Glutamatergic neuron (in vitro differentiated cells): ENCODE data around the gene BRF1. TPM values are rescaled to one million over a fixed set of nuclear protein-coding genes. Genes with fewer than 3 reads are reported as not detected.

Source experiments
- DNase-seq: peaks from one replicate; pipeline ENCODE4 v3.0.0; 2022
- H3K27ac Mint-ChIP-seq: one replicate; pipeline ENCODE4 v1.8.0; 2020; ENCODE audit warnings: mild to moderate bottlenecking, mixed read lengths, inconsistent platforms; ENCODE audit not compliant: unreplicated experiment
- H3K27me3 Mint-ChIP-seq: one replicate; pipeline ENCODE4 v1.8.0; 2020; ENCODE audit warnings: mild to moderate bottlenecking, moderate library complexity, mixed read lengths, inconsistent platforms; ENCODE audit not compliant: unreplicated experiment
- H3K36me3 Mint-ChIP-seq: one replicate; pipeline ENCODE4 v1.8.0; 2020; ENCODE audit warnings: mild to moderate bottlenecking, mixed read lengths, inconsistent platforms; ENCODE audit not compliant: unreplicated experiment
- H3K4me1 Mint-ChIP-seq: one replicate; pipeline ENCODE4 v1.8.0; 2020; ENCODE audit warnings: mild to moderate bottlenecking, low read depth, mixed read lengths, inconsistent platforms; ENCODE audit not compliant: unreplicated experiment
- H3K4me3 Mint-ChIP-seq: one replicate; pipeline ENCODE4 v1.8.0; 2020; ENCODE audit warnings: mild to moderate bottlenecking, mixed read lengths, inconsistent platforms; ENCODE audit not compliant: unreplicated experiment
- H3K9me3 Mint-ChIP-seq: one replicate; pipeline ENCODE4 v1.8.0; 2020; ENCODE audit warnings: mild to moderate bottlenecking, moderate library complexity, mixed read lengths, inconsistent platforms; ENCODE audit not compliant: unreplicated experiment
- total RNA-seq: library from RNA; stranded (reverse); fragmentation: NEBNext Ultra II Directional; extraction: Animal tissue kit (Norgen Biotek cat#: 25700); gene quantifications from one replicate; pipeline ENCODE4 v1.2.1, GENCODE V29; 2021; ENCODE audit not compliant: unreplicated experiment
- TF ChIP-seq, protein P1 (sequence below): fragments of 200-600 bp; sonication (generic); IDR thresholded peaks from one replicate; pipeline ENCODE4 v1.5.0; 2021; ENCODE audit not compliant: partially characterized antibody, unreplicated experiment

Gene BRF1
- total RNA-seq, 1 donor from 2014 or later, result 54.6 TPM

DNA sequence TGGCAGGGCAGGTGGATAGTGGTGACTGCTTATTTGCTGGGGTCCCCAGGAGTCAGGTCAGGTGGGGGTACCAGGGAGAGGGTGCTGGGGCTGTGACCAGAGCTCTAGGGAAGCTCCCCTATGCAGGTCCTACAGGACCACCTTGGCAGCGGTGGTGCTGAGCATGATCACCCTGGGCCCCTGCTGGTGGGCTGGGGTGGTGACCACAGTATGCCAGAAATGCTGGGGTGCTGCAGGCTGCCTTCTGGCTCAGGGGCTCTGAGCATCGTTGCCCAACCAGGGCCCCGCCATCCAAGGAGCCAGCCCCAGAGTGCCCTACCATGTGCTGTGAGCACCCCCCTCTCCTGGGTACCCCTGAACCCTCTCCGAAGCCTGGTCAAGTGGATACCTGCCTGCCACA is 102.2 kb downstream of the BRF1 start:
- TF ChIP-seq, protein P1, sequence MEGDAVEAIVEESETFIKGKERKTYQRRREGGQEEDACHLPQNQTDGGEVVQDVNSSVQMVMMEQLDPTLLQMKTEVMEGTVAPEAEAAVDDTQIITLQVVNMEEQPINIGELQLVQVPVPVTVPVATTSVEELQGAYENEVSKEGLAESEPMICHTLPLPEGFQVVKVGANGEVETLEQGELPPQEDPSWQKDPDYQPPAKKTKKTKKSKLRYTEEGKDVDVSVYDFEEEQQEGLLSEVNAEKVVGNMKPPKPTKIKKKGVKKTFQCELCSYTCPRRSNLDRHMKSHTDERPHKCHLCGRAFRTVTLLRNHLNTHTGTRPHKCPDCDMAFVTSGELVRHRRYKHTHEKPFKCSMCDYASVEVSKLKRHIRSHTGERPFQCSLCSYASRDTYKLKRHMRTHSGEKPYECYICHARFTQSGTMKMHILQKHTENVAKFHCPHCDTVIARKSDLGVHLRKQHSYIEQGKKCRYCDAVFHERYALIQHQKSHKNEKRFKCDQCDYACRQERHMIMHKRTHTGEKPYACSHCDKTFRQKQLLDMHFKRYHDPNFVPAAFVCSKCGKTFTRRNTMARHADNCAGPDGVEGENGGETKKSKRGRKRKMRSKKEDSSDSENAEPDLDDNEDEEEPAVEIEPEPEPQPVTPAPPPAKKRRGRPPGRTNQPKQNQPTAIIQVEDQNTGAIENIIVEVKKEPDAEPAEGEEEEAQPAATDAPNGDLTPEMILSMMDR, result peak; percentile 36
- no peak overlapping the region for H3K4me3 Mint-ChIP-seq
- no peaks in the 10 kb centered on the region for H3K36me3 Mint-ChIP-seq
- no peak for DNase-seq
- peaks cover 3% of the 10 kb centered on the region for H3K4me1 Mint-ChIP-seq
- H3K27ac Mint-ChIP-seq, result no peak overlapping the region
- peaks cover 28% of the 10 kb centered on the region for H3K27me3 Mint-ChIP-seq
- peaks cover 10% of the 10 kb centered on the region for H3K9me3 Mint-ChIP-seq

DNA sequence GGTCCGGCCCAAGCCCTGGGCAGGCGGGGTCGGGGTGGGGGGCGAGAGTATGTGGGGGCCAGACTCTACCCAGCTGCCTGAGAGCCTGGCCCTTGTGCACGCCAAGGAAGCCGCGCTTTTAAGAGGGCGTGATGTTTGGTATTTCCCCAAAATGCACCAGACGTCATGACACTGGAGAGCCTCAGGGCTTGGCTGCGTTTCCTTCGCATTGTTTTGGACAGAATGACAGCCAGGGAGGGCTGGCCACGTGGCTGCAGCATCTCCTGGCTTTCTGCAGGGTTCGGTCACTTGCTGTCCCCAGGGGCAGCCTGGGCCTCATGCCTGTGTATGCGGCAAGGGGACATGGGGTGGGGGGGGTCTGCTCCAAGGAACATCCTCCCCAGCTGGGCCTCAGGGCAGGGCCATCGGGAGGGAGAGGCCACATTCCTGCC is 103.6 kb downstream of the BRF1 start:
- Mint-ChIP-seq H3K4me1 (peaks cover 3% of the 10 kb centered on the region), H3K36me3 (no peaks in the 10 kb centered on the region), H3K27ac (no peak overlapping the region), H3K27me3 (peaks cover 21% of the 10 kb centered on the region), H3K4me3 (no peak overlapping the region), H3K9me3 (peaks cover 10% of the 10 kb centered on the region)
- DNase-seq, result no peak
- TF ChIP-seq, protein P1, result no peak

DNA sequence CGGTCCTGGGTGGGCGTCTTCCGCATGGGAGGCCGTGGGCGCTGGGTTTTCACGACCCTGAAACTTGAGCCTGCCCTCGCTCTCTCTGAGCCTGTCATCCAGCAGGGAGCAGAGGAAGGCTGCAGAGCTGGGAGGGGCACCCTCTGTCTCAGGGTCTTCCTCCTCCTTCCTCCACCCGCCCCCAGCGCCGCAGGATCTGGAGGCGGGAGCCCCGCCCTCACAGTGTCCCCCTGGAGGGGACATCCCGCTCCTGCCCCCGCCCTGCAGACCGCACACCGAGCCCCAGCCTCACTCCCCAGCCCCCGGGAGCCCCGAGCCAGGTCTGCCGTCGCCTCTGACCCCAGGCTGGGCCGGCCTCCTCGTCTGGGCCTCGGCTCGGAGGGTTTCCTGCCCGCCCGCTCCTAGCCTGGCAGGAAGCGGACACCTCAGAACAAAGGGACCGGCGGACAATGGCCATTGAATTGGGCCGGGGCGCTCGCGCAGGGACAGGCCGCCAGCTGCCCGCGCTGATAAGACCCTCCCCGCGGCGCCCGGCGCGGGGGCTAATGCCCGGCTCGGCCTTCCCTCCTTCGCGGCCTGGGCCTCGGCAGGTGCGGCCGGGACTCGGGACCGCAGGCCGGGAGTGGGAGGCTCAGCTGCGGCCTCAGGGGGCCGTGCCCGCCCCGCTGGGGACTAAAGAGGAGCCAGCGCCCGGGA is 104.4 kb downstream of the BRF1 start:
- DNase-seq, result peak; percentile 53
- peaks cover 3% of the 10 kb centered on the region for H3K4me1 Mint-ChIP-seq
- H3K36me3 Mint-ChIP-seq, result no peaks in the 10 kb centered on the region
- peaks cover 7% of the 10 kb centered on the region for H3K9me3 Mint-ChIP-seq
- H3K4me3 Mint-ChIP-seq, result no peak overlapping the region
- TF ChIP-seq, protein P1, result no peak
- H3K27ac Mint-ChIP-seq, result no peak overlapping the region
- peaks cover 21% of the 10 kb centered on the region for H3K27me3 Mint-ChIP-seq

DNA sequence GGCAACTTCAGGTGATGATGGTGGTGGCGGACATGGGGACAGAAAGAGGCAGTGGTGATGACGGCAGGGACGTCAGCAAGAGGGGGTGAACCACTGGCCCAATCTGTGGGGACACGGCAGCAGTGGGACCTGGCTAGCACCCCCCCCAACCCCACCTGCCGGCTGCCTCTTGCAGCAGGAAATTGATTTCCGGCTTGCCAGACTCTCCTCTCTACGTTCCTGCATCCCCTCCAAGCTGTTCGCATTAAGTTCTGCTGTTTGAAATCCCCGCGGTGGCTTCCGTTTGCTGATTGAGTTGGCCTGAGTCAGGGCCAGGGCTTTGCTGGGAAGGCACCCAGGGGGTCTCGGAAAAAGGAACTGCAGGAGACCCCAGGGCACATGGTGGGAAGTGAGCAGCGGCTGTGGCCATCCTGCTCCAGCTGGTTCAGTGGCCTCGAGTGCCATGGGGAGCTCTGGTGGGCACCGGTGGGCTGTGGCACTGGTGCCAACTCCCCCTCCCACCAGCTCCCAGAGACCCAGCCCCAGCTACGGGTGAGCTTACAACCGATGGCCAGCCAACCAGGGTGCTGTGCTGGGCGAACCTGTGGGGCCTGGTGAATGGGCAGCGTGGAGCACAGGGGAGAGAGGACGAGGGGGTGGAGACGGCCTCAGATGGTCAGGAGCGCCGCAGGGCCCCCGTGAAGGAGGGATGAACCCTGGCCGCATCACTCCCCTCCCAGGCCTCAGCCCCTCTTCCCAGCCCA is 105.1 kb downstream of the BRF1 start:
- H3K27ac Mint-ChIP-seq, result peak overlapping the region; percentile 52
- H3K36me3 Mint-ChIP-seq, result no peaks in the 10 kb centered on the region
- H3K27me3 Mint-ChIP-seq, result peaks cover 19% of the 10 kb centered on the region
- H3K4me1 Mint-ChIP-seq, result peaks cover 3% of the 10 kb centered on the region
- no peak for DNase-seq
- TF ChIP-seq, protein P1, result no peak
- peaks cover 9% of the 10 kb centered on the region for H3K9me3 Mint-ChIP-seq
- H3K4me3 Mint-ChIP-seq, result no peak overlapping the region

DNA sequence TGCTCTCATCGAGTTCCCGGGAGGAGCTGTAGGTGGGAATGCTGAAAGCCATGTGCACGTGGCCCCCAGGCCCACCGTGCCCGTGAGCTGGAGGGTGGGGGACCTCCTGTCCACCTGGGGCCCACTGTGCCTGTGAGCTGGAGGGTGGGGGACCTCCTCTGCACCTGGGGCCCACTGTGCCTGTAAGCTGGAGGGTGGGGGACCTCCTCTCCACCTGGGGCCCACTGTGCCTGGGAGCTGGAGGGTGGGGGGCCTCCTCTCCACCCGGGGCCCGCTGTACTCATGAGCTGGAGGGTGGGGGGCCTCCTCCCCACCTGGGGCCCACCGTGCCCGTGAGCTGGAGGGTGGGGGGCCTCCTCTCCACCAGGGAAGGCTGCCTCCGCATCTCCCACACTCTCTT is 105.8 kb downstream of the BRF1 start:
- Mint-ChIP-seq H3K27me3 (peaks cover 13% of the 10 kb centered on the region), H3K27ac (peak overlapping the region; percentile 52), H3K4me3 (no peak overlapping the region), H3K36me3 (no peaks in the 10 kb centered on the region), H3K4me1 (peaks cover 3% of the 10 kb centered on the region), H3K9me3 (peaks cover 9% of the 10 kb centered on the region)
- TF ChIP-seq, protein P1, result no peak
- DNase-seq, result no peak
